Stimulated activated memory B cell treated with anti-CD40 and anti-IgM and Interleukin-4, amounts not matched to agents 10 μg/mL and 1 μg/mL and 100 μg/mL, for 72 hours (primary cell): Measurements from ENCODE around the gene PEX3.

Experiments used
- ATAC-seq: fragments of 150-1000 bp; cut with Tn5 transposase; 2 replicates; pipeline ENCODE4 v1.10.0; 2021
- H3K27ac Mint-ChIP-seq: one replicate; pipeline ENCODE4 v1.8.0; 2022; ENCODE audit warnings: mild to moderate bottlenecking, mixed read lengths
- H3K27me3 Mint-ChIP-seq: one replicate; pipeline ENCODE4 v1.8.0; 2022; ENCODE audit warnings: mixed read lengths
- H3K36me3 Mint-ChIP-seq: one replicate; pipeline ENCODE4 v1.8.0; 2022; ENCODE audit warnings: mixed read lengths
- H3K4me1 Mint-ChIP-seq: one replicate; pipeline ENCODE4 v1.8.0; 2022; ENCODE audit warnings: mixed read lengths
- H3K4me3 Mint-ChIP-seq: one replicate; pipeline ENCODE4 v1.8.0; 2022; ENCODE audit warnings: mild to moderate bottlenecking, moderate library complexity, mixed read lengths
- H3K9me3 Mint-ChIP-seq: one replicate; pipeline ENCODE4 v1.8.0; 2022; ENCODE audit warnings: mixed read lengths

Gene PEX3

GRCh38 chr6:143476545-143476944 lies 25.9 kb downstream of the PEX3 start:
- no peak overlapping the region for H3K4me3 Mint-ChIP-seq
- no peaks in the 10 kb centered on the region for H3K27me3 Mint-ChIP-seq
- peaks cover 59% of the 10 kb centered on the region for H3K36me3 Mint-ChIP-seq
- no peak for ATAC-seq
- H3K27ac Mint-ChIP-seq = no peak overlapping the region
- H3K9me3 Mint-ChIP-seq = no peaks in the 10 kb centered on the region
- H3K4me1 Mint-ChIP-seq = peaks cover 27% of the 10 kb centered on the region

- no peaks in the 10 kb centered on the region for H3K27me3 Mint-ChIP-seq
- H3K36me3 Mint-ChIP-seq = peaks cover 40% of the 10 kb centered on the region
- peak; percentile 64 for ATAC-seq
- no peak overlapping the region for H3K4me3 Mint-ChIP-seq
- H3K9me3 Mint-ChIP-seq = no peaks in the 10 kb centered on the region
- H3K27ac Mint-ChIP-seq = peak overlapping the region; percentile 61
- peaks cover 27% of the 10 kb centered on the region for H3K4me1 Mint-ChIP-seq
These were observed 28.0 kb downstream of the PEX3 start for GRCh38 chr6:143478479-143479062.

DNA sequence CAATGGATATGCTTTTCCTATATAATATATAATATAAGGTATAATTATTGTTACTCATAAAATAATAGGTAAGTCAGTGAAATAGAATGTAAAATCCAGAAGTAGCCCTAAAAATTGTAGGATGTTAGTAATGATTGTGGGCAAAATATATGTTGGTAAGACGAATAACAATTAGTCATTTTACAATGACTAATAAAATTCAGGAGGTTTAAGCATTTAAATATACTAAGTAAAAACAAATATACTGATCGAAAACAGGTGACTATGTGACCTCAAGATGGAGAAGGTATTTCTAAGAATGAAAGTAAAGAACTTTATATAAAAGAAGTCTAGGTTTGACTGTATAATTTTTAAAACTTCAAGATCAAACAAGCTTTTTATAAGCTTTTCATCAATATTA lies 32.0 kb downstream of the PEX3 start:
- no peaks in the 10 kb centered on the region for H3K9me3 Mint-ChIP-seq
- no peak for ATAC-seq
- H3K36me3 Mint-ChIP-seq = peaks cover 23% of the 10 kb centered on the region
- no peak overlapping the region for H3K4me3 Mint-ChIP-seq
- H3K27ac Mint-ChIP-seq = no peak overlapping the region
- H3K27me3 Mint-ChIP-seq = no peaks in the 10 kb centered on the region
- peaks cover 8% of the 10 kb centered on the region for H3K4me1 Mint-ChIP-seq

- Mint-ChIP-seq H3K4me3 (no peak overlapping the region), H3K9me3 (no peaks in the 10 kb centered on the region), H3K27ac (no peak overlapping the region), H3K4me1 (no peaks in the 10 kb centered on the region), H3K27me3 (no peaks in the 10 kb centered on the region), H3K36me3 (peaks cover 22% of the 10 kb centered on the region)
- no peak for ATAC-seq
These were observed 35.4 kb downstream of the PEX3 start for GRCh38 chr6:143485967-143486366.

DNA sequence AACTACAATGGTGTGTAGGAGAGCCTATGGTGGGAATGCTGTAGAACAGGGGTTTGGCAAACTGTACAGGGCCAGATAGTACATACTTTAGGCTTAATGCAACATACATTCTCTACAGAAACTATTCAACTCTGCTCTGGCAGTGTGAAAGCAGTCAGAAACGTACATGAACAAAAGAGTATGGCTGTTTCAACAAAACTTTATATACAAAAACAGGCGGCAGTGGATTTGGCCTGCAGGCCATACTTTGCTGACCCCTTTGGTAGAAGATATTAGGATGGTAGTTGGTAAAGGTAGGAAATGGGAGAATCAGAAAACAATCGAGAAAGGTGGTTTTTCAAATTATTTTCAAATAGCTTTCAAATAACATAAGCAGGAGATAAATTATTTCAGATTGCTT lies 36.1 kb downstream of the PEX3 start:
- H3K36me3 Mint-ChIP-seq = peaks cover 22% of the 10 kb centered on the region
- no peaks in the 10 kb centered on the region for H3K27me3 Mint-ChIP-seq
- H3K9me3 Mint-ChIP-seq = no peaks in the 10 kb centered on the region
- no peaks in the 10 kb centered on the region for H3K4me1 Mint-ChIP-seq
- no peak for ATAC-seq
- no peak overlapping the region for H3K27ac Mint-ChIP-seq
- no peak overlapping the region for H3K4me3 Mint-ChIP-seq

DNA sequence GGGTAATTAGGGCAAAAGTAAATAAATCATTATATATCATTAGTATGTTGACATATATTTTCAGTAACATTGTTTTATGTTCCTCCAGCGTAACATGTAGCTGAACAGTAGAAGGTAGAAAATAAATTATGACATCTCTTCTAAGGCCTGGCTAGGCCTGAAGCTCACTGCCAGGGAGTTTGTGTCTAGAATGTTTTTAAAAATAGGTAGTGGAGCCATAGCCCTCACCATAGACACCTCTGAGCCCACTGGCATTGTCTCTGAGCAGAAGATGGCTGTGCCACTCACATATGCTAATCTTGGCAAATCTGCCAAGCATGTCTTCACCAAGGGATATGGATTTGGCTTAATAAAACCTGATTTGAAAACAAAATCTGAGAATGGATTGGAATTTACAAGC lies 39.6 kb downstream of the PEX3 start:
- H3K4me1 Mint-ChIP-seq = no peaks in the 10 kb centered on the region
- no peaks in the 10 kb centered on the region for H3K27me3 Mint-ChIP-seq
- no peak overlapping the region for H3K27ac Mint-ChIP-seq
- ATAC-seq = no peak
- H3K9me3 Mint-ChIP-seq = no peaks in the 10 kb centered on the region
- H3K36me3 Mint-ChIP-seq = peaks cover 24% of the 10 kb centered on the region
- H3K4me3 Mint-ChIP-seq = no peak overlapping the region

- Mint-ChIP-seq H3K4me3 (no peak overlapping the region), H3K4me1 (no peaks in the 10 kb centered on the region), H3K36me3 (peaks cover 27% of the 10 kb centered on the region), H3K27ac (no peak overlapping the region), H3K27me3 (no peaks in the 10 kb centered on the region), H3K9me3 (no peaks in the 10 kb centered on the region)
- ATAC-seq = no peak
These were observed 40.2 kb downstream of the PEX3 start for GRCh38 chr6:143490775-143491174.

DNA sequence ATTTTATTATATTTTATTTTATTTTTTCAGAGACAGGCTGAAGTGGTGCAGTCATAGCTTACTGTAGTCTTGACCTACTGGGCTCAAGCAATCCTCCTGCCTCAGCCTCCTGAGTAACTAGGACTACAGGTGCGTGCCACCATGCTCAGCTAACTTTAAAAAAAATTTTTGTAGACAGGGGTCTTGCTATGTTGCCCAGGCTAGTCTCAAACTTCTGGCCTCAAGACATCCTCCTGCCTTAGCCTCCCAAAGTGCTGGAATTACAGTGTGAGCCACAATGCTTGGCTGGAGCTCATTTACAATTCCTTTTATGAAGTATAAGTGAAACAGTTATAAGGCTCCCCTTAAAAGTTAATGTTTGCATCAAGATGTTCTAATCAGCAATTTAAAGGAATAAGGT lies 46.4 kb downstream of the PEX3 start:
- Mint-ChIP-seq H3K9me3 (no peaks in the 10 kb centered on the region), H3K4me1 (no peaks in the 10 kb centered on the region), H3K27me3 (no peaks in the 10 kb centered on the region), H3K4me3 (no peak overlapping the region), H3K27ac (no peak overlapping the region), H3K36me3 (peaks cover 58% of the 10 kb centered on the region)
- ATAC-seq = no peak

GRCh38 chr6:143498428-143498827 lies 47.8 kb downstream of the PEX3 start:
- Mint-ChIP-seq H3K36me3 (peaks cover 56% of the 10 kb centered on the region), H3K27ac (no peak overlapping the region), H3K4me1 (no peaks in the 10 kb centered on the region), H3K9me3 (no peaks in the 10 kb centered on the region), H3K27me3 (no peaks in the 10 kb centered on the region), H3K4me3 (no peak overlapping the region)
- no peak for ATAC-seq

- Mint-ChIP-seq H3K36me3 (peaks cover 51% of the 10 kb centered on the region), H3K9me3 (no peaks in the 10 kb centered on the region), H3K27me3 (no peaks in the 10 kb centered on the region), H3K27ac (no peak overlapping the region), H3K4me3 (no peak overlapping the region), H3K4me1 (peaks cover 11% of the 10 kb centered on the region)
- ATAC-seq = no peak
These were observed 51.2 kb downstream of the PEX3 start for GRCh38 chr6:143501851-143502250.

GRCh38 chr6:143504369-143504768 lies 53.8 kb downstream of the PEX3 start:
- H3K36me3 Mint-ChIP-seq = peaks cover 40% of the 10 kb centered on the region
- no peak overlapping the region for H3K4me3 Mint-ChIP-seq
- peaks cover 35% of the 10 kb centered on the region for H3K4me1 Mint-ChIP-seq
- no peak for ATAC-seq
- H3K27ac Mint-ChIP-seq = no peak overlapping the region
- no peaks in the 10 kb centered on the region for H3K9me3 Mint-ChIP-seq
- H3K27me3 Mint-ChIP-seq = no peaks in the 10 kb centered on the region

GRCh38 chr6:143505111-143505510 lies 54.5 kb downstream of the PEX3 start:
- H3K27ac Mint-ChIP-seq = no peak overlapping the region
- no peak for ATAC-seq
- peaks cover 35% of the 10 kb centered on the region for H3K4me1 Mint-ChIP-seq
- no peak overlapping the region for H3K4me3 Mint-ChIP-seq
- peaks cover 32% of the 10 kb centered on the region for H3K36me3 Mint-ChIP-seq
- H3K27me3 Mint-ChIP-seq = no peaks in the 10 kb centered on the region
- H3K9me3 Mint-ChIP-seq = no peaks in the 10 kb centered on the region

DNA sequence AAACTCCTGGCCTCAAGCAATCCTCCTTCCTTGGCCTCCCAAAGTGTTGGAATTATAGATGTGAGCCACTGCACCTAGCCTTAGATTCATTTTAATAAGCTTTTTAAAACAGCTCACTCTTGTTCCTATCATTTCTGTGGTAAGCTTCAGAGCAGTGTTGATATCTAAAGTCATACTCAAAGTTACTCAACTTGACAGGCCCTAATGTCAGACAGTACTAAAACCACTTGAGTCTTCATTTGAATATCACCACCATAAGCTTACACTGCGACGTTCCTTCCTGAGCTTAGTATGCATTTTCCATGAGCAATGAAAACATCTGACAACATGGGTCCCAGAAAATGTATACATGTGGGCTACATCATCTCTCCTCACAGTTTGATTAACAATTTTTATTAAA lies 54.9 kb downstream of the PEX3 start:
- peaks cover 28% of the 10 kb centered on the region for H3K36me3 Mint-ChIP-seq
- H3K9me3 Mint-ChIP-seq = no peaks in the 10 kb centered on the region
- no peak overlapping the region for H3K4me3 Mint-ChIP-seq
- H3K27me3 Mint-ChIP-seq = no peaks in the 10 kb centered on the region
- H3K4me1 Mint-ChIP-seq = peaks cover 35% of the 10 kb centered on the region
- ATAC-seq = no peak
- H3K27ac Mint-ChIP-seq = no peak overlapping the region

DNA sequence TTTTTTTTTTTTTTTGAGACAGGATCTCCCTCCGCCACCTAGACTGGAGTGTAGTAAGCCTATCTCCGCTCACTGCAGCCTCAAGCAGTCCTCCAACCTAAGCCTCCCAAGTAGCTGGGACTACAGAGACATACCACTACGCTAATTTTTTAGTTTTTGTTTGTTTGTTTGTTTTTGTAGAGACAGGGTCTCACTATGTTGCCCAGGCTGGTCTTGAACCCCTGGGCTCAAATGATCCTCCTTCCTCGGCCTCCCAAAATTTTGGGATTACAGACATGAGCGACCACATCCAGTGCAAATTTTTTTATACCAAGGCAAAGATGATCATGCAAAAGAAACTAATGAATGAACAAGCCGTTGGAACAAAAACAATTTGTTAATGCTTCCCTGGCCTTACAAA lies 55.6 kb downstream of the PEX3 start:
- peak overlapping the region; percentile 37 for H3K27ac Mint-ChIP-seq
- H3K4me3 Mint-ChIP-seq = no peak overlapping the region
- peaks cover 35% of the 10 kb centered on the region for H3K4me1 Mint-ChIP-seq
- H3K36me3 Mint-ChIP-seq = peaks cover 24% of the 10 kb centered on the region
- H3K27me3 Mint-ChIP-seq = no peaks in the 10 kb centered on the region
- ATAC-seq = no peak
- no peaks in the 10 kb centered on the region for H3K9me3 Mint-ChIP-seq

DNA sequence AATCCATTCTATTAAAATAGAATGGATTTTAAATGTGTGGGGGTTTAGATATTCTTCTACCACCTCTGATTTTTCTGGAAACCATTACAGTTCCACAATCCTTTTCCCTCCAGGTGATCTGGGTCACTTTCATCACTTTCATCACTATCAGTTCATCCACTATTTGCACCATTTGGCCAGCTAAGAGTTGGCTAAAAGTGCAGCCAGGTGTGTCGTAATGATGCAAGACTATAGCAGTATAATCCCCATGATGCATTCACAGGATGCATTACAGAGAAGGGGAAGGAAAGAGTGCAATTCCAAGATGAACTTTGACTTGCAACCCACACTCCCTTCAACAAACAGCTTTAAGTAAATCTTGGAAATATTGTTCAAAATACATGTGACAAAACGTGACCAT lies 56.0 kb downstream of the PEX3 start:
- ATAC-seq = no peak
- no peak overlapping the region for H3K4me3 Mint-ChIP-seq
- no peak overlapping the region for H3K27ac Mint-ChIP-seq
- H3K9me3 Mint-ChIP-seq = no peaks in the 10 kb centered on the region
- H3K27me3 Mint-ChIP-seq = no peaks in the 10 kb centered on the region
- peaks cover 24% of the 10 kb centered on the region for H3K36me3 Mint-ChIP-seq
- H3K4me1 Mint-ChIP-seq = peaks cover 35% of the 10 kb centered on the region

- no peak overlapping the region for H3K4me3 Mint-ChIP-seq
- no peaks in the 10 kb centered on the region for H3K27me3 Mint-ChIP-seq
- H3K9me3 Mint-ChIP-seq = no peaks in the 10 kb centered on the region
- peaks cover 35% of the 10 kb centered on the region for H3K4me1 Mint-ChIP-seq
- no peak for ATAC-seq
- H3K36me3 Mint-ChIP-seq = peaks cover 24% of the 10 kb centered on the region
- H3K27ac Mint-ChIP-seq = no peak overlapping the region
These were observed 56.9 kb downstream of the PEX3 start for GRCh38 chr6:143507358-143508145.
